Activated CD4-positive, alpha-beta memory T cell treated with anti-CD3 and anti-CD28 coated beads for 36 hours (primary cell): ENCODE data around the gene GARS1. TPM values are rescaled to one million over a fixed set of nuclear protein-coding genes. Genes with fewer than 3 reads are reported as not detected.

Source experiments
- CTCF ChIA-PET: fragments of 350-600 bp; sonication (Branson Sonifier 250); formaldehyde crosslinking; loops from one replicate; lab custom pipeline; 2021; ENCODE audit warnings: antibody characterized with exemption, inconsistent platforms; lab: Charles Lee
- POLR2A ChIA-PET: fragments of 350-600 bp; sonication (Branson Sonifier 250); formaldehyde crosslinking; loops from one replicate; lab custom pipeline; 2021; ENCODE audit warnings: antibody characterized with exemption; lab: Charles Lee
- DNase-seq: peaks from one replicate; pipeline ENCODE4 v3.0.0-alpha.2; 2020
- H3K27ac Mint-ChIP-seq: one replicate; pipeline ENCODE4 v1.8.0; 2021; ENCODE audit warnings: mixed read lengths
- H3K27me3 Mint-ChIP-seq: one replicate; pipeline ENCODE4 v1.8.0; 2021; ENCODE audit warnings: mixed read lengths
- H3K36me3 Mint-ChIP-seq: one replicate; pipeline ENCODE4 v1.8.0; 2021; ENCODE audit warnings: mixed read lengths
- H3K4me1 Mint-ChIP-seq: one replicate; pipeline ENCODE4 v1.8.0; 2021; ENCODE audit warnings: low read depth, mixed read lengths
- H3K4me3 Mint-ChIP-seq: one replicate; pipeline ENCODE4 v1.8.0; 2021; ENCODE audit warnings: mild to moderate bottlenecking, mixed read lengths
- H3K9me3 Mint-ChIP-seq: one replicate; pipeline ENCODE4 v1.8.0; 2021; ENCODE audit warnings: mixed read lengths
- intact Hi-C: fragments of 100-400 bp; cut with micrococcal nuclease; formaldehyde crosslinking; loops from one replicate; pipeline ENCODE4 v1.15.1; 2023
- total RNA-seq, 2 experiments: library from RNA; stranded (reverse); gene quantifications; one replicate each; pipeline ENCODE4 v1.2.3, GENCODE V29; 2021

Gene GARS1
- total RNA-seq, 2 experiments from 2014 or later, result 345 to 368 TPM

- ChIA-PET POLR2A (no interaction called here), CTCF (no interaction called here)
- intact Hi-C loops, result no loop called here
- DNase-seq, result no peak
- no peaks in the 10 kb centered on the region for H3K9me3 Mint-ChIP-seq
- no peak overlapping the region for H3K4me3 Mint-ChIP-seq
- H3K36me3 Mint-ChIP-seq, result peaks cover 13% of the 10 kb centered on the region
- no peaks in the 10 kb centered on the region for H3K27me3 Mint-ChIP-seq
- H3K4me1 Mint-ChIP-seq, result no peaks in the 10 kb centered on the region
- no peak overlapping the region for H3K27ac Mint-ChIP-seq
Measured at GRCh38 chr7:30648744-30649540, 54.3 kb downstream of the GARS1 start.

GRCh38 chr7:30649717-30650420 is 55.2 kb downstream of the GARS1 start:
- Mint-ChIP-seq H3K27me3 (no peaks in the 10 kb centered on the region), H3K4me3 (no peak overlapping the region), H3K27ac (no peak overlapping the region), H3K4me1 (no peaks in the 10 kb centered on the region), H3K9me3 (no peaks in the 10 kb centered on the region), H3K36me3 (peaks cover 7% of the 10 kb centered on the region)
- intact Hi-C loops, result no loop called here
- ChIA-PET POLR2A (no interaction called here), CTCF (no interaction called here)
- no peak for DNase-seq

- peaks cover 5% of the 10 kb centered on the region for H3K36me3 Mint-ChIP-seq
- ChIA-PET POLR2A (no interaction called here), CTCF (no interaction called here)
- H3K9me3 Mint-ChIP-seq, result no peaks in the 10 kb centered on the region
- no peak overlapping the region for H3K27ac Mint-ChIP-seq
- H3K4me3 Mint-ChIP-seq, result no peak overlapping the region
- no peaks in the 10 kb centered on the region for H3K4me1 Mint-ChIP-seq
- H3K27me3 Mint-ChIP-seq, result no peaks in the 10 kb centered on the region
- intact Hi-C loops, result no loop called here
- DNase-seq, result no peak
Measured at GRCh38 chr7:30650421-30650808, 55.7 kb downstream of the GARS1 start.

- no peak overlapping the region for H3K27ac Mint-ChIP-seq
- POLR2A ChIA-PET, result no interaction called here
- H3K9me3 Mint-ChIP-seq, result no peaks in the 10 kb centered on the region
- no peaks in the 10 kb centered on the region for H3K4me1 Mint-ChIP-seq
- CTCF ChIA-PET, result interaction anchor here (1.3 kb wide), 1 partner anchor 88 kb away, joined by 3 read pairs; no protein-coding TSS in a partner anchor
- H3K4me3 Mint-ChIP-seq, result no peak overlapping the region
- no peaks in the 10 kb centered on the region for H3K36me3 Mint-ChIP-seq
- no peaks in the 10 kb centered on the region for H3K27me3 Mint-ChIP-seq
- peak; percentile 3 for DNase-seq
- intact Hi-C loops, result no loop called here
Measured at GRCh38 chr7:30652132-30652531, 57.5 kb downstream of the GARS1 start.

GRCh38 chr7:30652698-30653641 is 58.3 kb downstream of the GARS1 start:
- Mint-ChIP-seq H3K27me3 (no peaks in the 10 kb centered on the region), H3K4me1 (no peaks in the 10 kb centered on the region), H3K36me3 (no peaks in the 10 kb centered on the region), H3K4me3 (no peak overlapping the region), H3K9me3 (no peaks in the 10 kb centered on the region), H3K27ac (no peak overlapping the region)
- ChIA-PET POLR2A (no interaction called here), CTCF (no interaction called here)
- DNase-seq, result peak; percentile 6
- intact Hi-C loops, result no loop called here

- no peaks in the 10 kb centered on the region for H3K36me3 Mint-ChIP-seq
- no peaks in the 10 kb centered on the region for H3K27me3 Mint-ChIP-seq
- H3K4me3 Mint-ChIP-seq, result no peak overlapping the region
- no peak overlapping the region for H3K27ac Mint-ChIP-seq
- ChIA-PET POLR2A (interaction anchor here (0.6 kb wide), 1 partner anchor 41 kb away, joined by 3 read pairs; no protein-coding TSS in a partner anchor), CTCF (interaction anchor here (0.6 kb wide), 1 partner anchor 196 kb away, joined by 3 read pairs; no protein-coding TSS in a partner anchor)
- no peaks in the 10 kb centered on the region for H3K9me3 Mint-ChIP-seq
- intact Hi-C loops, result no loop called here
- no peak for DNase-seq
- H3K4me1 Mint-ChIP-seq, result no peaks in the 10 kb centered on the region
Measured at GRCh38 chr7:30654296-30655090, 59.8 kb downstream of the GARS1 start.

GRCh38 chr7:30655096-30655970 is 60.7 kb downstream of the GARS1 start:
- intact Hi-C loops, result no loop called here
- no peaks in the 10 kb centered on the region for H3K4me1 Mint-ChIP-seq
- no peak for DNase-seq
- no peaks in the 10 kb centered on the region for H3K27me3 Mint-ChIP-seq
- H3K4me3 Mint-ChIP-seq, result no peak overlapping the region
- POLR2A ChIA-PET, result no interaction called here
- CTCF ChIA-PET, result interaction anchor here (0.6 kb wide), 1 partner anchor 197 kb away, joined by 3 read pairs; no protein-coding TSS in a partner anchor
- no peak overlapping the region for H3K27ac Mint-ChIP-seq
- no peaks in the 10 kb centered on the region for H3K9me3 Mint-ChIP-seq
- no peaks in the 10 kb centered on the region for H3K36me3 Mint-ChIP-seq

GRCh38 chr7:30656006-30656957 is 61.6 kb downstream of the GARS1 start:
- ChIA-PET CTCF (no interaction called here), POLR2A (no interaction called here)
- no peaks in the 10 kb centered on the region for H3K9me3 Mint-ChIP-seq
- H3K27me3 Mint-ChIP-seq, result no peaks in the 10 kb centered on the region
- intact Hi-C loops, result no loop called here
- no peak for DNase-seq
- no peaks in the 10 kb centered on the region for H3K36me3 Mint-ChIP-seq
- H3K27ac Mint-ChIP-seq, result no peak overlapping the region
- H3K4me3 Mint-ChIP-seq, result no peak overlapping the region
- H3K4me1 Mint-ChIP-seq, result no peaks in the 10 kb centered on the region

GRCh38 chr7:30657131-30657530 is 62.5 kb downstream of the GARS1 start:
- CTCF ChIA-PET, result no interaction called here
- Mint-ChIP-seq H3K27me3 (no peaks in the 10 kb centered on the region), H3K27ac (no peak overlapping the region)

GRCh38 chr7:30658479-30659074 is 63.9 kb downstream of the GARS1 start:
- H3K36me3 Mint-ChIP-seq, result no peaks in the 10 kb centered on the region
- H3K9me3 Mint-ChIP-seq, result no peaks in the 10 kb centered on the region
- no peak overlapping the region for H3K4me3 Mint-ChIP-seq
- H3K4me1 Mint-ChIP-seq, result no peaks in the 10 kb centered on the region
- H3K27ac Mint-ChIP-seq, result no peak overlapping the region
- CTCF ChIA-PET, result interaction anchor here (0.8 kb wide), 1 partner anchor 280 kb away, joined by 3 read pairs; no protein-coding TSS in a partner anchor
- no peak for DNase-seq
- POLR2A ChIA-PET, result no interaction called here
- no peaks in the 10 kb centered on the region for H3K27me3 Mint-ChIP-seq
- intact Hi-C loops, result no loop called here

More at GRCh38 chr7:30657131-30657530, 62.5 kb downstream of the GARS1 start:
- no peak for DNase-seq
- intact Hi-C loops, result no loop called here
- POLR2A ChIA-PET, result no interaction called here
- Mint-ChIP-seq H3K4me3 (no peak overlapping the region), H3K36me3 (no peaks in the 10 kb centered on the region), H3K4me1 (no peaks in the 10 kb centered on the region), H3K9me3 (no peaks in the 10 kb centered on the region)
